NCI-H524 (cell line): ENCODE measurements around the gene CELSR1.

Experiments
- DNase-seq, 2 experiments: peaks; one replicate each; lab custom pipeline; 2025; lab: John Stamatoyannopoulos, UW

Gene CELSR1

DNA sequence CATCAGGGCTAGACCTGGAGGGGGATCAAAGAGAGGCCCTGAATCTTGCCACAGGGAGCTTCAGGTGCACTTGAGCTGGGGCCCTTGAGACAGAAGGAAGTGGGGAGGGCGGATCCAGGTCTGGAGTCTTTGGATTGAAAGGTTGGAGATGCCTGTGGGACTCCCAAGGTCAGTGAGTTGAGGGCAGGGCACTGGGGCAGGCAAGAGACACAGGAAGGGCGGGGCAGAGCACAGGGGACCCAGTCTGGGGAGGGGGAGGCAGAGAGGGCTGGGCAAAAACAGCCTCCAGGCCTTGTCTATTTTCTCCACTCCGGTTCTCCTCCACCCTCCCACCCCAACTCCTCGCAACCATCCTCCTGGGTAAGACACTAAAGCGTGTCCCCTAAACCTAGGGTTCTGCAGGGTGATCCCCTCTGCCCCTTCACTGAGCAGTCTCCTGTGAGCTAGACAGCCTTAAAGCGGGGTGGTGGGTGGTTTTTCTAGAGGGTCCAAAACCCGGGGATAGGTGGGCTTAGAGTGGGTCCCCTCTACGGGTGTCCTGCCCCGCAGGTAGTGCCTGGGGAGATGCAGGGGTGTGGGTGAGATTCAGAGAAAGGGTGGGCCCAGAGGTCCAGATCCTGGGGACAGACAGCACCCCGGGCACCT, 38.6 kb upstream of the CELSR1 start:
- no peak for DNase-seq

DNA sequence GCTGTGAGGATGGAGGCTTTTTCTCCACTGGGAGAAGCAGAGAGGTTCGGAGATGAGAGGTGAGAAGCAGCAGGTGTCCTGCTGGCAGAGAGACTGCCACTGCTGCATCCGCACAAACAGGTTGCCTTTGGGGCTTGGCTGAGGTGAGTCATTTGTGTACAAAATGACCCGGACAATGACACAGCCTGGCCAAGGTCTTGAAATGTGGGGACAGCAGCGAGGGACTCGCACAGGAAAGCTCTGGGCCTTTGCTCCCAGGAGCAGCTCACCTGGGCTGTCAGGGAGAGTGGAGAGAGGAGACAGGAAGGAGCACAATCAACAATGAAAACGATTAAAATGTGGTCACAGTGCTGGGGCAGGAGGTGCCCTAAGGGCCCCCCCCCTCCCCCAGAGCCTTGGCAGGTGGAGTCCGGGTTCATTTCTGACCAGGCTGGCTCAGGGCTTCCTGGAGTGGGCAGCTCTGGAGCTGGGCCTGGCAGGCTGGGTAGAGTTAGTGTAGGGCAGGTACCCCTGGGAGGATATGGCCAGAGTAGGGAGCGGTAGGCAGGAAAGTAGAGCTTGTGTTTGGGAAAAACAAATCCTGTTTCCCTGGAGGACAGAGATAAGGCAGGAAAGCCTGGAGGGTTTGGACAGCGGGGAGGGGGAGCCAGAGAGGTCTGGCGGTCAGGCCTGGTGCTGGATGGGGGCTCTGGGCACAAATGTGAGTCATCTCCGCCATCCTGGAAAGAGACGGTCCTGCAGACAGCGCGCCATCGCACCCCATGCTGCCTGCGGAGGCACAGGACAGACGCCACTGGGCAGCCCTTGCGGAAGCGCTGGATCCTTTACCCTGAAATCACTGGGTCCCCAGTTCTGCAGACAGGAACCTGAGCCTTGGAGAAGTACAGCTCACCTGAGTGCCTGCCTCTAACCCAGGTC, 37.8 kb upstream of the CELSR1 start:
- DNase-seq, result no peak

DNA sequence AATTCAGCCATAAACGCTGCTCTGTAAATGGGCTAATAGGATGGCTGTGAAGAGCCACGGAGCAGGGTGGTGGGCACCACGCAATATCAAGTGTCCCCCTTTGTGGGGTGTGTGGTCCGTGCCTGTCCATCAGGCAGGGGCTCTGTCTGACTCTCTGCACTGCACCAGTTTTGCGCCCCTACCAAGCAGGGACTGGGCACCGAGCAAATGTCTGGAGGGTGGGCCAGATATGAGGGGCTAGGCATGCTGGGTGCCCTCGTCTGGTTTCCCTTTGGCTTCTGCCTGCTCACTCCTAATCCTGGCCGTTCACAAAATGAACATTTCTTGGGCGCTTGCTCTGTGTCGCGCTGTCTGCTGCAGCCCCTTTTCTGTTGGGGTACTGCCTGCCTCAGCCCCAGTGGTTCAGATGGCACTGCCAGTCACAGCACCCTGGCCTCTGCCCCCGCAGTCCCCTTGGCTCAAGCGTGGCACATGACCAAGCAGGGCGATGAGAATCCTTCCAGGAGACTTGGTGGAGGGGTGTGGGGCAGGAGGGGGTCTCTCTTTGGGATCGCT, 37.1 kb upstream of the CELSR1 start:
- DNase-seq, result no peak

DNA sequence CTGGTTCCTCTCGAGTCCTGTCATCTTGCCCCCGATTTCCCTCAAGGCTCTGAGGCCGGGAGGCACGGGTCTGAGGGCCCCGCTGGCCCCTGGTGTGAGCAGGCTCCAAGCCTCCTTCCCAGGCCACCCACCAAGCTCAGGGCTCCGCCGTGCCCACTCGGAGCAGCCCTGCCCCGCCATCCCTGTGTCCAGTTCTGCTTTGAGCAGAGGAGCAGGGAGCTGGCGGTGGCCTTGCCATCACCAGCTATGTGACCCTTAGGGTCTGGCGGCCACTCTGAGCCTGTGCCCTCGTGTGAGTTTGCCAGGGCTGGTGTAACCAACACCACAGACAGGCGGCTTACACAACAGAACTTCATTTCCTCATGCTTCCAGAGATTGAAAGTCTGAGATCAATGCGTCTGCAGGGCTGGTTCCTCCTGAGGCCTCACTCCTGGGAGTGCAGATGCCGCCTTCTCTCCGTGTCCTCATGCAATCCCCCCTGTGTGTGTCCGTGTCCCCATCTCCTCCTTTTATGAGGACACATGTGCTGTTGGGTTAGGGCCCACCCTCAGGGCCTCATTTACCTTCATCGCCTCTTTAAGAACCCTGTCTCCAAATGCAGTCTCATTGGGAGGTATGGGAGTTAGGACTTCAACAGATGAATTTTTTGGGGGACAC, 36.5 kb upstream of the CELSR1 start:
- DNase-seq, result no peak

DNA sequence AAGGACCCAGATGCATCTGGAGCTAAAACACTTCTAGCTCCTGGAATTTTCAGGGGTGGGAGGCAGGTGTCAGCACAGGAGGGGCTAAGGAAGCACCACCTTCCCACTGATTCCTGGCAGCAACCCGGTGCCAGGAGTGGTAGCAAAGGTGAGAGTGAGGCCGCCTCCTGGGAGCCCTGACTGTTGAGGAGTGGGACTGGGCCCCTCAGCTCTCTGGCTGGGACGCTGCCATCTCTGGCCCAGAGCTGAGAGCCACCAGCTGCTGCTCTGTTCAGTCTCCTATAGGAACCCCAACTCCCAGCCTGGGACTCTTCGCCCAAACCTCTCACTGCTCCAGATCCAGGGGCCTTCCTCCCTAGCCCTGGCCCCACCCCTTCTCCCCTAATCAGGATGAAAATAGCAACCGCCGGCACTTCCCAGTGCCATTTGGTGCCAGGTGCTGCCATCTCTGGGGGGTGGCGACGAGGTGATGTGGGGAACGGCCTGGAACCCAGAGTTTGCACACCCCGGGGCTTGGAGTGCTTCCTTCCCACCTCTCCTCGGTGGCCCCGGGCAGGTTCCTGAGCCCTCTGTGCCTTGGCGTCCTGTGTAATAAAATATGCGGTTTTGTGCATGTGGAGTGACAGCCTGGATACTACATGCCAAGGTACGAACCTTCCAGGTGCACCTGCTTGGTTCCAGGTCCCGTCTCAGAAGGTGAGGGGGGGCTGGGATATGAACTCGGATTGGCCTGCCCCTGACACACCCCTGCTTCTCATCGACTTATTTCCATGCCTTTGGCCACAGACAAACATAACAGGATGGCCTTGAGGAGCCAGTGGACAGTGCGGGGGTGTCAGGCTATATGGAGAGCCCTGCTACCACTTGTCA, 35.7 kb upstream of the CELSR1 start:
- no peak for DNase-seq

DNA sequence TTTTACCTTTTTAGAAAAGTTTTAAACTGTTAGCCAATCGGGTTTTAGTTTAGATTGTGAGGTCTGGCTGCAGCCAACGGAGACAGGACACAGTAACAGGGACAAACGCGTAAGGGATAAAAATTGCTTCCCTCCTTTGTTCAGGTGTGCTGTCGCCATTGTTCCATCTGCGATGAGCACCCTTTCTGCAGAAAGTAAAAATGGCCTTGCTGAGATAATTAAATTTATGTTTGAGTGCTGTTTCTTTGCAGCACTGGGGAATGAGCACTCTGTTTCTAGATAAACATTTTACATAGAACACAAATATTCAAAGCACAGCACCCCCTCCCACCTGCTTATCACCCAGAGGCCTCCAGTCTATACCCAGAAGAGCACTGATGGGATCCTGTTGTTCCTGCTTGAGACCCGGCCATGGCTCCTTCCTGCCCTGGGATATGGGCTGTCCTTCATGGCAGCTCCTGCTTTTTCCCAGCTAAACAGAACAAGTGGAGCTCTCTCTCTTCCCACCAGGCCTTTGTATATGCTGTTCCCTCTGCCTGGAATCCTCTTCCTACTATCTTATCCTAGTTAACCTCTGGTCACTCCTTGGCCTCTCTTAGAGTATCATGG, 34.3 kb upstream of the CELSR1 start:
- DNase-seq, result no peak

DNA sequence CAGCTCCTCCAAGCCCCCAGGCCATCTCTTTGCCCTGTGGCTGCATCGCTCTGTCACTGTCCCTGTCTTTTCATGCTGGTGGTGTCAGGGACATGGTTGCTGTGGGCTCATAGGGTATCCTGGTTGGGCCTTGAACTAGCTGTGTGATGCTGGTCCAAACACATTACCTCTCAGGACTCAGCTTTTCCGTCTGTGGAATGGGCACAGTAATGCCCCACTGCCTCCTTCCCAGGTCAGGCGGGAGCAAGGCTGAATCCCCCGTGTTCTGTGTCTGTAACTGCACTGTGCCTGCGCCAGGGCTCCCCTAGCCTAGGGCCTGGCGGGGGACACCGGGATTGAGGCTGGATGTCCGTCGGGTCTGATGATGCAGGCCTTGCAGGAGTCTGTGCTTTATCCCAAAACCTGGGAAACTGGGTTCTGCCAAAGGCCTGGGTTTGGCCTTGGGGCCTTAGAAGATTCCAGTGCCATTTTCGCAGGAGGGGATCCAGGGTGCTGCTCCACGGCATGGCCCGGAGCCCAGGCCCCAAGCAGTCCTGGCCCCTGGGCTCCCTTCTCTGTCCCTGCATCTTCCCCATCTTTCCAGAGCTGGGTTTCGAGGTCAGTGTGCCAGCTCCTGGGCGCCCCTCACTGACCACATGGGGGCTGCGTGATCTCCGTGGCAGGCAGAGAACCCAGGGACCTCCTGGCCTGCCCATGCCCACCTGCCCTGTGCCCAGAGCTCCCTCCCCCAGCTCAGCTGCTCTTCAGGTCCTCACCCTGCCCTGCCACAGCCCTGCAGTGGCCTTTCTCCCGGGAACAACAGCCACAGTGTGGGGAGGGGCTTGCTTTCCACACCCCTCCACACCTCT, 32.7 kb upstream of the CELSR1 start:
- no peak for DNase-seq

DNA sequence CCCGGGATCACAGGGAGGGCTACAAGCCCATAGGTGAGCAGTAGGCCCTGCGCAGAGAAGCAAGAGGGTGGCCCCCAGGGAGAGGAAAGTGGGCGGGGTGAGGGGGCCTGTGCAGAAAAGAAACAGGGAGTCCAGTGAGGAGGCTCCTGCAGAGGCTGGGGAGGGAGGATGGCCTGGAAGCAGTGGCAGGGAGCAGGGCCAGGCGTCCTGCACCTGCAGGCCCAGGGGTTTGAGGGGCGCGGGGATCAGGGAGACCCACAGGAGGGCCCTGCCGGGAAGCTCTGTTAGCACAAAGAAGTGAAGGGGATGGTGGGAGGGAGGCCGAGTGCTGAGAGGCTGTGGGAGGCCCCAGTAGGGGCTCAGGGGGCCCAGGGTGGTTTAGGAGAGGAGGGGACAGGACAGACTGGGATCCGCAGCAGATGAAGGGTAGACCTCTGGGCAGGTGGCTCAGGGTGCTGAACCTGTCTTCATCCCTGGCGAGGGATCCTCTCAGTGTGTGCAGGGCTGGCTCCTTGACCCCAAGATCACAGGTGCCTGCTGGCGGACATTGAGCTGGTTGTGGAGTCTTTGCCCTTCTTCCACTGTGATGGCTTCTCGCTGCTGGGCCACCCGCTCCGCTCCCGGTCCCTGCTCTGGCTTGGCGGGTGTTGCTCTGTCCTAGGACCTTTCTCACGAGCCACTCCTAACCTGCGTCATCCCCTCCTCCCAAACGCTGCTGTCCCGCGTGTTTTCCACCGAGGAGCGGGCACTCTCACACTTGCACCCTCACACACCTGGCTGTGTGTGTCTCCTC, 31.8 kb upstream of the CELSR1 start:
- no peak for DNase-seq

DNA sequence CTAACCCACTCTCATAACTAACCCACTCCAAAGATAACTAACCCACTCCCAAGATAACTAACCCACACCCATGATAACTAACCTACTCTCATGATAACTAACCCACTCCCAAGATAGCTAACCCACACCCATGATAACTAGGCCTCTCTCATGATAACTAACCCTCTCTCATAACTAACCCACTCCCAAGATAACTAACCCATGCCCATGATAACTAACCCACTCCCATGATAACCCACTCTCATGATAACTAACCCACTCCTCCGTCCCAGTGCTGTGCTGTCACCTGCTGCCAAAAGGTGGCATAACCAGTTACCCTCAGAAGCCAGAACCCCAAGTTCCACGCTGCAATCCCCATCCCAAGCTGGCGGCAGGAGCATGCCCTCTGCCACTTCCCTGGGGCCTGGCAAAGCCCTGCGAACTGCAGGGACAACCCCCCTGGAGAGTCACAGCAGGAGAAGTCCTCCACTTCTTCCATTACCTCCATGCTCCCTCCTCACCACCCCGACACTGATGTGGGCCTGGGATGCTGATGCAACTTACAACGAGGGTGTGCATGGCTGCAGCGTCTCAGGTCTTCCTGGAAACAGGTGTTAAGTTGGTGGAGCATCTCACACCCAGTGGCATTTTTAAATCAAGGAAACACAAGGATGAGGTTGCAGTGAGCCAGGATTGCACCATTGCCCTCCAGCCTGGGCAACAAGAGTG, 30.8 kb upstream of the CELSR1 start:
- DNase-seq, result no peak

DNA sequence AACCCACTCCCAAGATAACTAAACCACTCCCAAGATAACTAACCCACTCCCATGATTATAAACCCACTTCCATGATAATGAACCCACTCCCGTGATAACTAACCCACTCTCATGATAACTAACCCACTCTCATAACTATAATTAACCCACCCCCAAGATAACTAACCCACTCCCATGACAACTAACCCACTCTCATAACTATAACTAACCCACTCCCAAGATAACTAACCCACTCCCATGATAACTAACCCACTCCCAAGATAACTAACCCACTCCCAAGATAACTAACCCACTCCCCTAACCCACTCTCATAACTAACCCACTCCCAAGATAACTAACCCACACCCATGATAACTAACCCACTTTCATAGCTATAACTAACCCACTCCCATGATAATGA, 30.1 kb upstream of the CELSR1 start:
- no peak for DNase-seq

DNA sequence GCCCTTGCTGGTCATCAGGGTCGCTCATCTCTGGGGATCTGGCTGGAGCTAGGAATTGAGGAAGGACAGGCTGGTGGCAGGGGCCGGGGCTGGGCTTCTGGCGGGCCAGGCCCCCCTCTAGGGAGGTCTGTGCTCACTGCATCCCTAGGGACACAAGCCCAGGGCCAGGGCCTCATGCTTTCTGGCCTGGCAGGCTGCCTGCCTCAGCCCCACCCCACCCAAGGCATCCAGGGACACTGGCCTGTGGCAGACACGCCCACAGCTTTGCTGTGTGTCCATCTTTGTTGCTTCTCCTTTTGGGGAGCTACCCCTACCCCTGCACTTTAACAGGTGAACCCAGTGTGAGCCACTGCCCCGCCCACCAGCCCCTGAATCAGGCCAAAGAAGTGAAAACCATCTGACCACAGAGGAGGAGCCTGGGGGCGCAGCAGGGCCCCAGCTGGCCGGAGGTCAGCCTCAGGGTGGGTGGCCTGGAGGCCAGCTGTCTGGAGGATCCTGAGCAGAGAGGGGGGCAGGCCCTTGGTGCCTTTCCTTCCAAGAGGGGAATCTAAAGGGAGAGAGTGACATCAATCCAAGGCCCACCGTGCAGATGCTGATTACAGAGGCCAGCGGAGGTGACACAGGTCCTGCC, 26.8 kb upstream of the CELSR1 start:
- peak; percentile 53 to 75 for DNase-seq

DNA sequence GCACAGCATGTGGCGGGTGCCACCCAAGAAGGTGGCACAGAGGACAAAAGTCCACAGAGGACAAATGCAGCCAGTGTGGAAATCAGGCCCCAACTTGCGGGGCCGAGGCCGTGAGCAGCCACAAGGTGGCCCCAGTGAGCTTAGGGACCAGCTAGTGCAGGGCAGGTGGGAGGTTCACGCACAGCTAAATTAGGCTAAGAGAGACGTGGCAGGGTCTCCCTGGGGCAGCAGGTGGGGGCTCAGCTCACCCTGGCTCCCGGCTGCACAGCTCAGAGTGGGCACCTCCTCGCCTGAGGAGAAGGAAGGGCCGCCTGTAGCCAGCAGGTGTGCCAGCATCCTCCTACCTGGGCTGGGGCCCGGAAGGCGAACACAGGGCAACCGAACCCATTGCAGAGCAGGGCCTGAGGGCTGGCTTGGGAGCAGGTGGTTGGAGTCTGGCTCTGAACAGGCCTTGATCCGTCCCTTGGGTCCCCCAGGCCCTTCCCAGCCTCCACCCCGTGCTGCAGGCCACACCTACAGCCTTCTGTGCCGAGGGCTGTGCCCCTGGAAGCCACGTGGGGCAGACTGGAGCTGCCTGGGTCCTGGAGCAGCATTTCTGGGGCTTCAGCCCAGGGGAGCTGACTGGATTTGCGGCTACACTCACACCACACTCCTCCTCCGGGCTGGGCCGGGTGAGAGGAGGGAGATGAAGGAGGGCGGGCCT, 26.1 kb upstream of the CELSR1 start:
- peak; percentile 92 to 97 for DNase-seq

DNA sequence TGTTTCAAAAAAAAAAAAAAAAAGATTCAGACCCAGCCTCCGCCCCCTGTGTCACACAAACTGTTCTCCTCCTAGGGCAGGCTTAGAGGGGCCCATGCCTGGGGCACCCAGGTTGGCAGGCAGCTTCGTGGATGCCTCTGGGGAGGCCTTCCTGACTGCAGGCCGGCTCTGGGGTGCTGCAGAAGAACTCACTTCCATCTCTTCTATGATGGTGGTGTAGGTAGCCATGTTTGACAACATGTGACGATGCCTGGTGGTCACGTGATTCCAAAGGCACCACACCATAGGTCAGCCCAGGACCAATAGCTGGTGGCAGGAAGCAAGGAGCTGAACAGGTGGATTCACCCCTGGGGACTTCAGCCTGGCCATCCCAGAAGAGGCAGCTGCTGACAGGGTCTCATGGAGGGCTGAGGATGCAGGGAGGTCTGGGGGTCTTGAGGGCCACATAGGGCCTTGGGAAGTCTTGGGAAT, 24.1 kb upstream of the CELSR1 start:
- DNase-seq, result peak; percentile 78 to 93

DNA sequence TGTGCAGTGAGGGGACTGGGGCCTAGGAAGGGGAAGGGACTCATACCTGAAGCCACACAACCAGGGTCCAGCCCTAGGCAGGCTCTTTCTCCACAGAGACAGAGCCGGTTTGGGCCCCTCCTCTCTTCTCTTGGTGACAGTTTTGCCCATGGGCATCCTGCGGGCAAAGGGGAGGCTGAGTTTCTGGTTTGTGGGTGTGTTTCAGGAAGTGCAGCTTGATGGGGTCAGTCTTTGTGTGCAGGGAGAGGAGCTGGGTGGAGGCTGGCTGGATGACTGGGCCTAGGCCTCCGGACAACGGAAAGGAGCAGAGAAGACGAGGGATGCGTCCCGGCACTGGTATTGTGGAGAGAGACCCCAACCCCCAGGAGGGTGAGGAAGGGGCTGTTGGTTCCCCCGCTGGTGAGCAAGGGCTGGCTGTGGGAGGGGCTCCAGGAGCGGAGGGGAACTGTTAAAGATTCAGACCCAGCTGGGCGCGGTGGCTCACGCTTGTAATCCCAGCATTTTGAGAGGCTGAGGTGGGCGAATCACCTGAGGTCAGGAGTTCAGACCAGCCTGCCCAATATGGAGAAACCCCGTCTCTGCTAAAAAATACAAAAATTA, 23.4 kb upstream of the CELSR1 start:
- no peak for DNase-seq

DNA sequence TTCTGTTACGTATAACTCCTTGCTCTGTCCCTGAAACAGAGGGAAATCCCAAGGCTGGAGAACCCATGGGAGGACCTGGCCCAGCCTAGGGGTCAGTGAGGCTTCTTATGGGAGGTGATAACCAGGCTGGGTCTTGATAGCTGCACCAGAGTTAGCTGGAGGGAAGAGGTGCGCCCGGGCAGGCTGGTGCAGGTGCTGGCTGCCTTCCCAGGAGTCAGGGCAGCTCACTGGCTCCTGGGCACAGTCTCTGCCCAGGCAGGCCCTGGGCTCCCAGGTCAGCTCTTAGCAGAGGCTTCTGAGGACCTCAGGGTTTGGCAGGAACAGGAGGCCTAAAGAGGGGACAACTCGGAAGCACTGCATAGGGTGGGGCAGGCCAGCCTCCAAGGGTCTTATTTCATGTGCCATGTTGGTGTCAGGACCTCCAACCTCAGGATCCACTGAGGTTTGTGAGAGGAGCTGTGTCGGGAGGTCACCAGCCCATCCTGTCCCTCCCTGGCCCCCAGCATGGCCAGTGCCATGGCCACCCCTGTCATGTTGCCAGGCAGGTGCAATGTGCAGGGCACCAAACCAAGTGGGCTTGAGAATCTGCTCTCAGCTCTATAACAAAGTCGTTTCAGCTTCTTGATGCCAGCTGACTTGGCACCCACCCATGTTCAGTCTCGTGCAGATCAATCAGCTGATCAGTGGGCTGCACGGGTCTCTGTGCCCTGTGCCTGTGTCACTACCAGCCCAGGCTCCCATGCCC, 20.5 kb upstream of the CELSR1 start:
- no peak for DNase-seq

DNA sequence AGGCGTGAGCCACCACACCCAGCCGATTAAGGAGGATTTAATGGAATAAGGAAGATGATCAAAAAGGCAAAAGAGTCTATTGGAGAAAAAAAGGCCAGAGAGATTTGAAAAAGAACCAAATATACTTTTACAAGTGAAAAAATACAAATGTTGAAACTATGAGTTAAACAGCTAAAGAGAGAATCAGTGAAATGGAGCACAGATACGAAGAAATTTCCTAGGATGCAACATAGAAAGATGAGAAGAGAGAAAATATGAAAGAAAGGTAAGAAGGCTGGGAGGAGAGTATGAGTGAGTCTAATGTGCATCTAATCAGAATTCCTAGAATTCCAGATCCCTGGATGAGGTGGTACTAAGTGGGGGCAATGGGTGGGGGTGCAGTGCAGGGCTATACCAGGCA, 19.4 kb upstream of the CELSR1 start:
- no peak for DNase-seq
